ENCODE results near the gene LRFN3. TPM values are rescaled to one million over a fixed set of nuclear protein-coding genes. Genes with fewer than 3 reads are reported as not detected.
"Not testable (repeated sequence)": the region's sequence is repeated elsewhere in the genome, so short reads cannot be mapped to it uniquely, and the experiment has no call there.

The LRFN3 gene
- total RNA-seq, 1 experiment from 2014 or later, result 10.2 TPM

DNA sequence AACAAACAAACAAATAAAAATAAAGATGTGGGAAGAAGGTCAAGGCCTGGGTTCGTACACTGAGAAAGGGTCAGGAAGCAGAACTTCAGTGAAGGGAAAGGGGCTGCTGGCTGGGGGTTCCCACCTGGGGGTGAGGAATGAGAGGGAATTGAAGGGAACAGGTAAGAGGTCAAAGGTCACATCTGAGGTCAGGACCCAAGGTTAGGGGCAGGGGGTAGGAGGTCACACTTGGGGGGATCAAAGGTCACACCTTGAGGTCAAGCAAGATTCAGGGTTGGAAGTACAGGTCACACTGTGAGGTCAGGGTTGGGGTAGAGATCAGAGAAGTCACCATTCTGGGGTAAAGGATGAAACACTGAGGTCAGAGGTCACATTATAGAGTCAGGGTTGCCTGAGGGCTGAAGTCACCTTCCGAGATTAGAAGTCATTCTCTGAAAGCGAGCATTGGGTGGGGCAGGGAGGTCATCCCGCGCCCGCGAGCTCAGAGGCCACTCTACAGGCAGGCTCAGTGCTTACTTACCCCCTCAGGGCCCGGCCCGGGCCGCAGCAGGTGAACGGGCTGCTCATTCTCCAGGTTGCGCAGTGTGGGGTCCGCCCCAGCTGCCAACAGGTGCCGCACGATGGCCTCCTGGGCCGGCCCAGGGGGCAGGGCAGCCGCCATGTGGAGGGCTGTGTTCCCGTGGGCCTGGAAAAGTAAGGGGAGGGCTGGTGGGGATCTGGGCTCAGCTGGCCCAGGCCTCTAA lies 46.6 kb upstream of the LRFN3 start:
- Histone ChIP-seq H3K36me3 (ENCODE audit: control insufficient read depth, insufficient read depth, low read length) (no peaks in the 10 kb centered on the region), H3K9me3 (no peaks in the 10 kb centered on the region), H3K4me1 (no peaks in the 10 kb centered on the region), H3K4me3 (ENCODE audit: low read depth, low read length) (no peak overlapping the region), H3K27me3 (replicated peaks; ENCODE audit: control insufficient read depth, insufficient read depth, low read length) (no peaks in the 10 kb centered on the region)
- no TSS peak for BruUV-seq (replicated peaks)
- H3K4me1 Mint-ChIP-seq (ENCODE audit: low read depth, unreplicated experiment), result no peaks in the 10 kb centered on the region
- no peak overlapping the region for H3K27ac Mint-ChIP-seq (ENCODE audit: unreplicated experiment)
- ChIA-PET CTCF (interaction anchor here (0.5 to 0.6 kb wide), 2 partner anchors 96 to 1388 kb away, joined by 3 to 4 read pairs; no protein-coding TSS in a partner anchor), POLR2A (no interaction called here)
- peaks cover 19% of the 10 kb centered on the region for H3K36me3 Mint-ChIP-seq (ENCODE audit: insufficient read depth, unreplicated experiment)
- DNase-seq, result no peak
- H3K9me3 Mint-ChIP-seq (ENCODE audit: unreplicated experiment), result no peaks in the 10 kb centered on the region
- TF ChIP-seq, protein P1, sequence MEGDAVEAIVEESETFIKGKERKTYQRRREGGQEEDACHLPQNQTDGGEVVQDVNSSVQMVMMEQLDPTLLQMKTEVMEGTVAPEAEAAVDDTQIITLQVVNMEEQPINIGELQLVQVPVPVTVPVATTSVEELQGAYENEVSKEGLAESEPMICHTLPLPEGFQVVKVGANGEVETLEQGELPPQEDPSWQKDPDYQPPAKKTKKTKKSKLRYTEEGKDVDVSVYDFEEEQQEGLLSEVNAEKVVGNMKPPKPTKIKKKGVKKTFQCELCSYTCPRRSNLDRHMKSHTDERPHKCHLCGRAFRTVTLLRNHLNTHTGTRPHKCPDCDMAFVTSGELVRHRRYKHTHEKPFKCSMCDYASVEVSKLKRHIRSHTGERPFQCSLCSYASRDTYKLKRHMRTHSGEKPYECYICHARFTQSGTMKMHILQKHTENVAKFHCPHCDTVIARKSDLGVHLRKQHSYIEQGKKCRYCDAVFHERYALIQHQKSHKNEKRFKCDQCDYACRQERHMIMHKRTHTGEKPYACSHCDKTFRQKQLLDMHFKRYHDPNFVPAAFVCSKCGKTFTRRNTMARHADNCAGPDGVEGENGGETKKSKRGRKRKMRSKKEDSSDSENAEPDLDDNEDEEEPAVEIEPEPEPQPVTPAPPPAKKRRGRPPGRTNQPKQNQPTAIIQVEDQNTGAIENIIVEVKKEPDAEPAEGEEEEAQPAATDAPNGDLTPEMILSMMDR (IDR thresholded peaks at IDR 0.05; ENCODE audit: insufficient read depth in 1 of 2, low read depth in 1 of 2, low read length in 1 of 2, severe bottlenecking in 1 of 2, unreplicated experiment in 1 of 2), result no peak
- intact Hi-C loops (cut with micrococcal nuclease; ENCODE audit: unreplicated experiment), result no loop called here
- no peaks in the 10 kb centered on the region for H3K27me3 Mint-ChIP-seq (ENCODE audit: insufficient read depth, unreplicated experiment)
- H3K4me3 Mint-ChIP-seq (ENCODE audit: unreplicated experiment), result no peak overlapping the region

DNA sequence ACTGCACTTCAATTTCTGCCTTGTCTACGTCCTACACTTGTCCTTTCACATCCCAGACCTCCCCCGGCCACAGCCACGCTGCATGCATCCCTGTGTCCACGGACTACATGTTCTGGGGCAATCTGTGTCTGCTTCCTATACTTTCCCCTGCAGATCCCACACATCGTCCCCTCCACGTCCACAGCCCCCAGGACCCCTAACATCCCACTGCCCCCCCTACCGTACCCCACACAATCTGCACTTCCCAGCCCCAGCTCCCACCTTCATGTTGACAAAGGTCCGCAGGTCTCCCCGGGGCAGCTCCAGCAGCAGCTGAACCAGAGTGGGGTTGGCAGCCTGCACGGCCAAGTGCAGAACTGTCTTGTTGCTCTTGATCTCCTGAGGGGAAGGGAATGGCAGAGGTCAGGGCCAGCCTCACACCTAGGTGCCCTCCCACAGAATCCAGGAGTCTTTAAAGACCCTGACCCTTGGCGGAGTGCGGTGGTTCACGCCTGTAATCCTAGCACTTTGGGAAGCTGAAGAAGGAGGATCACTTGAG lies 46.0 kb upstream of the LRFN3 start:
- Mint-ChIP-seq H3K4me1 (ENCODE audit: low read depth, unreplicated experiment) (no peaks in the 10 kb centered on the region), H3K9me3 (ENCODE audit: unreplicated experiment) (no peaks in the 10 kb centered on the region), H3K36me3 (ENCODE audit: insufficient read depth, unreplicated experiment) (peaks cover 17% of the 10 kb centered on the region), H3K27ac (ENCODE audit: unreplicated experiment) (no peak overlapping the region), H3K27me3 (ENCODE audit: insufficient read depth, unreplicated experiment) (no peaks in the 10 kb centered on the region), H3K4me3 (ENCODE audit: unreplicated experiment) (no peak overlapping the region)
- POLR2A ChIA-PET, result no interaction called here
- no TSS peak for BruUV-seq (replicated peaks)
- CTCF ChIA-PET, result interaction anchor here (0.5 kb wide), 1 partner anchor 96 kb away, joined by 4 read pairs; no protein-coding TSS in a partner anchor
- intact Hi-C loops (cut with micrococcal nuclease; ENCODE audit: unreplicated experiment), result no loop called here
- DNase-seq, result no peak
- no peaks in the 10 kb centered on the region for H3K4me1 ChIP-seq
- H3K36me3 ChIP-seq (ENCODE audit: control insufficient read depth, insufficient read depth, low read length), result no peaks in the 10 kb centered on the region
- no peaks in the 10 kb centered on the region for H3K27me3 ChIP-seq (replicated peaks; ENCODE audit: control insufficient read depth, insufficient read depth, low read length)
- no peak overlapping the region for H3K4me3 ChIP-seq (ENCODE audit: low read depth, low read length)
- no peaks in the 10 kb centered on the region for H3K9me3 ChIP-seq
- TF ChIP-seq, protein P1 (IDR thresholded peaks at IDR 0.05; ENCODE audit: insufficient read depth in 1 of 2, low read depth in 1 of 2, low read length in 1 of 2, severe bottlenecking in 1 of 2, unreplicated experiment in 1 of 2), result no peak

- H3K4me1 Mint-ChIP-seq (ENCODE audit: low read depth, unreplicated experiment); H3K9me3 ChIP-seq; H3K9me3 Mint-ChIP-seq (ENCODE audit: unreplicated experiment); H3K4me1 ChIP-seq; H3K27me3 ChIP-seq (replicated peaks; ENCODE audit: control insufficient read depth, insufficient read depth, low read length); CTCF ChIA-PET; H3K27ac Mint-ChIP-seq (ENCODE audit: unreplicated experiment); H3K27me3 Mint-ChIP-seq (ENCODE audit: insufficient read depth, unreplicated experiment); H3K4me3 Mint-ChIP-seq (ENCODE audit: unreplicated experiment); POLR2A ChIA-PET; H3K4me3 ChIP-seq (ENCODE audit: low read depth, low read length); H3K36me3 ChIP-seq (ENCODE audit: control insufficient read depth, insufficient read depth, low read length); DNase-seq; intact Hi-C loops (cut with micrococcal nuclease; ENCODE audit: unreplicated experiment); BruUV-seq (replicated peaks): not testable (repeated sequence)
- H3K36me3 Mint-ChIP-seq (ENCODE audit: insufficient read depth, unreplicated experiment), result peaks cover 18% of the 10 kb centered on the region
Observed at GRCh38 chr19:35891819-35892218, 44.4 kb upstream of the LRFN3 start.
